Measurements from ENCODE around the gene FOXO3.
"Not testable (repeated sequence)": the region's sequence is repeated elsewhere in the genome, so short reads cannot be mapped to it uniquely, and the experiment has no call there.

FOXO3 gene

GRCh38 chr6:108665495-108666196 is 104.9 kb downstream of the FOXO3 start:
- DNase-seq, result no peak

GRCh38 chr6:108666656-108667260 is 106.0 kb downstream of the FOXO3 start:
- no peak for DNase-seq

- DNase-seq, result no peak
Measured at GRCh38 chr6:108667993-108668392, 107.3 kb downstream of the FOXO3 start.

GRCh38 chr6:108669673-108670072 is 109.0 kb downstream of the FOXO3 start:
- no peak for DNase-seq

- DNase-seq, result no peak
Measured at GRCh38 chr6:108671175-108671574, 110.5 kb downstream of the FOXO3 start.

GRCh38 chr6:108671790-108672189 is 111.1 kb downstream of the FOXO3 start:
- DNase-seq, result no peak

- DNase-seq, result no peak
Measured at GRCh38 chr6:108672641-108673040, 111.9 kb downstream of the FOXO3 start.

- no peak for DNase-seq
Measured at GRCh38 chr6:108673153-108673552, 112.4 kb downstream of the FOXO3 start.

- no peak for DNase-seq
Measured at GRCh38 chr6:108673602-108674001, 112.9 kb downstream of the FOXO3 start.

- DNase-seq, result no peak
Measured at GRCh38 chr6:108675226-108676200, 114.8 kb downstream of the FOXO3 start.

- no peak for DNase-seq
Measured at GRCh38 chr6:108676555-108676954, 115.8 kb downstream of the FOXO3 start.

GRCh38 chr6:108677357-108677756 is 116.6 kb downstream of the FOXO3 start:
- no peak for DNase-seq

- no peak for DNase-seq
Measured at GRCh38 chr6:108677894-108678293, 117.2 kb downstream of the FOXO3 start.

GRCh38 chr6:108680314-108680713 is 119.6 kb downstream of the FOXO3 start:
- not testable (repeated sequence) for DNase-seq

- DNase-seq, result not testable (repeated sequence)
Measured at GRCh38 chr6:108681721-108682120, 121.0 kb downstream of the FOXO3 start.

GRCh38 chr6:108682383-108683119 is 121.8 kb downstream of the FOXO3 start:
- DNase-seq, result not testable (repeated sequence)

- DNase-seq, result not testable (repeated sequence)
Measured at GRCh38 chr6:108683976-108684375, 123.3 kb downstream of the FOXO3 start.

- DNase-seq, result no peak
Measured at GRCh38 chr6:108684771-108685329, 124.1 kb downstream of the FOXO3 start.

- DNase-seq, result no peak
Measured at GRCh38 chr6:108685970-108686369, 125.3 kb downstream of the FOXO3 start.

- DNase-seq, result no peak
Measured at GRCh38 chr6:108686896-108687295, 126.2 kb downstream of the FOXO3 start.

- no peak for DNase-seq
Measured at GRCh38 chr6:108687921-108688320, 127.2 kb downstream of the FOXO3 start.

All from activated effector memory CD4-positive, alpha-beta T cell treated with Interleukin-2 at 50 U/mL for 16 hours (primary cell).